Neural cell (in vitro differentiated cells): ENCODE data around the gene CDKN1B.

ENCODE experiments used
- EZH2 ChIP-seq: fragments of 200-600, 300-800 bp; shearing (Covaris generic), sonication (generic); IDR thresholded peaks from 2 replicates; pipeline ENCODE4 v1.6.1; 2014; ENCODE audit warnings: antibody characterized with exemption, low read length, borderline replicate concordance, mild to moderate bottlenecking; ENCODE audit not compliant: insufficient read depth, poor library complexity, severe bottlenecking
- POLR2AphosphoS5 ChIP-seq: IDR thresholded peaks from 2 replicates; pipeline ENCODE4 v1.6.1; 2012
- REST ChIP-seq: IDR thresholded peaks from 2 replicates; pipeline ENCODE4 v1.6.1; 2012; ENCODE audit warnings: borderline replicate concordance
- TAF1 ChIP-seq: IDR thresholded peaks from 2 replicates; pipeline ENCODE4 v1.6.1; 2012; ENCODE audit warnings: low read depth
- TF ChIP-seq, protein P1 (sequence below): fragments of 450-650 bp; IDR thresholded peaks from 2 replicates; pipeline ENCODE4 v1.5.1; 2014; ENCODE audit warnings: antibody characterized with exemption, mild to moderate bottlenecking, moderate library complexity; ENCODE audit not compliant: poor library complexity, severe bottlenecking

DNA sequence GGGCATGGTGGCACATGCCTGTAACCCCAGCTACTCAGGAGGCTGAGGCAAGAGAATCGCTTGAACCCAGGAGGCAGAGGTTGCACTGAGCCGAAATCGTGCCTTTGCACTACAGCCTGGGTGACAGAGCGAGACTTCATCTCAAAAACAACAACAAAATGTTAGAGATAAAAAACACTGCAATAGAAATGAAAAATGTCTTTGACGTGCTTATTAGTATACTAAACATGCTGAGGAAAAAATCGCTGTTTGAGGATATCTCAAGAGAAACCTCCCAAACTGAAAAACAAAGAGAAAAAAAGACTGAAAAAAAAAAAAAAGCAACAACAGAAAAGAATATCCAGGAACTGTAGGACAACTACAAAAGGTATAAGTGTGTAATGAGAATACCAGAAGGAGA, 53.1 kb downstream of the CDKN1B start:
- TF ChIP-seq EZH2 (no peak), POLR2AphosphoS5 (no peak), TAF1 (no peak), REST (no peak)
- TF ChIP-seq, protein P1, sequence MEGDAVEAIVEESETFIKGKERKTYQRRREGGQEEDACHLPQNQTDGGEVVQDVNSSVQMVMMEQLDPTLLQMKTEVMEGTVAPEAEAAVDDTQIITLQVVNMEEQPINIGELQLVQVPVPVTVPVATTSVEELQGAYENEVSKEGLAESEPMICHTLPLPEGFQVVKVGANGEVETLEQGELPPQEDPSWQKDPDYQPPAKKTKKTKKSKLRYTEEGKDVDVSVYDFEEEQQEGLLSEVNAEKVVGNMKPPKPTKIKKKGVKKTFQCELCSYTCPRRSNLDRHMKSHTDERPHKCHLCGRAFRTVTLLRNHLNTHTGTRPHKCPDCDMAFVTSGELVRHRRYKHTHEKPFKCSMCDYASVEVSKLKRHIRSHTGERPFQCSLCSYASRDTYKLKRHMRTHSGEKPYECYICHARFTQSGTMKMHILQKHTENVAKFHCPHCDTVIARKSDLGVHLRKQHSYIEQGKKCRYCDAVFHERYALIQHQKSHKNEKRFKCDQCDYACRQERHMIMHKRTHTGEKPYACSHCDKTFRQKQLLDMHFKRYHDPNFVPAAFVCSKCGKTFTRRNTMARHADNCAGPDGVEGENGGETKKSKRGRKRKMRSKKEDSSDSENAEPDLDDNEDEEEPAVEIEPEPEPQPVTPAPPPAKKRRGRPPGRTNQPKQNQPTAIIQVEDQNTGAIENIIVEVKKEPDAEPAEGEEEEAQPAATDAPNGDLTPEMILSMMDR, result no peak
